Measurements from ENCODE around the gene GFRA1. TPM values are rescaled to one million over a fixed set of nuclear protein-coding genes. Genes with fewer than 3 reads are reported as not detected.

The GFRA1 gene, protein sequence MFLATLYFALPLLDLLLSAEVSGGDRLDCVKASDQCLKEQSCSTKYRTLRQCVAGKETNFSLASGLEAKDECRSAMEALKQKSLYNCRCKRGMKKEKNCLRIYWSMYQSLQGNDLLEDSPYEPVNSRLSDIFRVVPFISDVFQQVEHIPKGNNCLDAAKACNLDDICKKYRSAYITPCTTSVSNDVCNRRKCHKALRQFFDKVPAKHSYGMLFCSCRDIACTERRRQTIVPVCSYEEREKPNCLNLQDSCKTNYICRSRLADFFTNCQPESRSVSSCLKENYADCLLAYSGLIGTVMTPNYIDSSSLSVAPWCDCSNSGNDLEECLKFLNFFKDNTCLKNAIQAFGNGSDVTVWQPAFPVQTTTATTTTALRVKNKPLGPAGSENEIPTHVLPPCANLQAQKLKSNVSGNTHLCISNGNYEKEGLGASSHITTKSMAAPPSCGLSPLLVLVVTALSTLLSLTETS
- 2.9 and 4.5 TPM in 2 replicates for total RNA-seq
- polyA plus RNA-seq: 0.48 and 1.8 TPM in 2 replicates

- Histone ChIP-seq H3K4me1 (ENCODE audit: insufficient read depth) (peaks cover 23% of the 10 kb centered on the region), H3K9me2 (replicated peaks; ENCODE audit: insufficient read depth) (no peaks in the 10 kb centered on the region), H3K27me3 (peaks cover 84% of the 10 kb centered on the region), H3K4me2 (peak within 1 kb of the TSS; percentile 93), H3K36me3 (replicated peaks; ENCODE audit: insufficient read depth, low read depth) (no peaks in the 10 kb centered on the region), H3K27ac (no peak within 1 kb of the TSS), H3K4me3 (peak within 1 kb of the TSS; percentile 53), H3K79me2 (no peaks in the 10 kb centered on the region), H3K9me3 (ENCODE audit: low read depth) (no peaks in the 10 kb centered on the region), H4K20me1 (ENCODE audit: insufficient read depth, poor library complexity, severe bottlenecking) (no peaks in the 10 kb centered on the region), H2AFZ (peak within 1 kb of the TSS; percentile 42)
- TF ChIP-seq EZH2phosphoT487 (IDR thresholded peaks at IDR 0.05; ENCODE audit: low read depth, severe bottlenecking, unreplicated experiment): no peak
- peak; percentile 26 for DNase-seq (ENCODE audit: low spot score)
- WGBS (ENCODE audit: low lambda C conversion rate, missing lambda C conversion rate): 1% methylated on average over 52 of the region's 72 CpGs
Measured at GRCh38 chr10:116272440-116273283, at the start of gene GFRA1. GFRA1 (minus strand) TSS chr10:116273206; CDS start chr10:116272029, 1,177 bp downstream.

DNA sequence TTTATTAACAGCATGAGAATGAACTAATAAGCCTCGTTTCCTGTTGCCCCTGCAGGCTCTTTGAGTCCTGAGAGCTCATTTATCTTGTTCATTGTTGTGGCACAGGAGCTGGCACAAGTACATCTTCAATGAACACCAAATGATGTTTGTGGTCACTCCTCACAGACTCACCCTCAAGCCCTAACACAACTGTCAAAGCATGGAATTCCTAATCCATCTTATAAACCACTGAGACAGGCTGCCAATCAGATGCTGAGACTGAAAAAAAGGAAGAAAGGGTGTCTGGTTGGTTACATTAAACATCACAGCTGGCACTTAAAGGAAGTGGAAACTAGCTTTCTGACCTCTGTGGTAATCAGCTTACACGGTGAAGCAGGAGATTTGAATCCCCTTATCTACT is 43.5 kb upstream of the GFRA1 start:
- Histone ChIP-seq H3K9me3 (ENCODE audit: low read depth) (no peaks in the 10 kb centered on the region), H3K27ac (no peak overlapping the region), H3K9me2 (replicated peaks; ENCODE audit: insufficient read depth) (no peaks in the 10 kb centered on the region), H3K36me3 (replicated peaks; ENCODE audit: insufficient read depth, low read depth) (no peaks in the 10 kb centered on the region), H3K79me2 (no peaks in the 10 kb centered on the region), H3K4me2 (no peak overlapping the region), H2AFZ (no peak overlapping the region), H3K27me3 (no peaks in the 10 kb centered on the region), H3K4me1 (ENCODE audit: insufficient read depth) (no peaks in the 10 kb centered on the region), H4K20me1 (ENCODE audit: insufficient read depth, poor library complexity, severe bottlenecking) (no peaks in the 10 kb centered on the region), H3K4me3 (no peak overlapping the region)
- no peak for DNase-seq (ENCODE audit: low spot score)
- TF ChIP-seq EZH2 (IDR thresholded peaks at IDR 0.05; ENCODE audit: borderline replicate concordance): no peak
- no peak for TF ChIP-seq EZH2phosphoT487 (IDR thresholded peaks at IDR 0.05; ENCODE audit: low read depth, severe bottlenecking, unreplicated experiment)
- TF ChIP-seq, protein P1, sequence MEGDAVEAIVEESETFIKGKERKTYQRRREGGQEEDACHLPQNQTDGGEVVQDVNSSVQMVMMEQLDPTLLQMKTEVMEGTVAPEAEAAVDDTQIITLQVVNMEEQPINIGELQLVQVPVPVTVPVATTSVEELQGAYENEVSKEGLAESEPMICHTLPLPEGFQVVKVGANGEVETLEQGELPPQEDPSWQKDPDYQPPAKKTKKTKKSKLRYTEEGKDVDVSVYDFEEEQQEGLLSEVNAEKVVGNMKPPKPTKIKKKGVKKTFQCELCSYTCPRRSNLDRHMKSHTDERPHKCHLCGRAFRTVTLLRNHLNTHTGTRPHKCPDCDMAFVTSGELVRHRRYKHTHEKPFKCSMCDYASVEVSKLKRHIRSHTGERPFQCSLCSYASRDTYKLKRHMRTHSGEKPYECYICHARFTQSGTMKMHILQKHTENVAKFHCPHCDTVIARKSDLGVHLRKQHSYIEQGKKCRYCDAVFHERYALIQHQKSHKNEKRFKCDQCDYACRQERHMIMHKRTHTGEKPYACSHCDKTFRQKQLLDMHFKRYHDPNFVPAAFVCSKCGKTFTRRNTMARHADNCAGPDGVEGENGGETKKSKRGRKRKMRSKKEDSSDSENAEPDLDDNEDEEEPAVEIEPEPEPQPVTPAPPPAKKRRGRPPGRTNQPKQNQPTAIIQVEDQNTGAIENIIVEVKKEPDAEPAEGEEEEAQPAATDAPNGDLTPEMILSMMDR (IDR thresholded peaks at IDR 0.05; ENCODE audit: poor library complexity): no peak
- WGBS (ENCODE audit: low lambda C conversion rate, missing lambda C conversion rate): 39% methylated on average over 2 of the region's 2 CpGs

- Histone ChIP-seq H3K36me3 (replicated peaks; ENCODE audit: insufficient read depth, low read depth) (no peaks in the 10 kb centered on the region), H3K79me2 (no peaks in the 10 kb centered on the region), H3K9me2 (replicated peaks; ENCODE audit: insufficient read depth) (no peaks in the 10 kb centered on the region), H3K27ac (no peak overlapping the region), H3K4me3 (no peak overlapping the region), H3K27me3 (no peaks in the 10 kb centered on the region), H4K20me1 (ENCODE audit: insufficient read depth, poor library complexity, severe bottlenecking) (no peaks in the 10 kb centered on the region), H2AFZ (no peak overlapping the region), H3K4me2 (no peak overlapping the region), H3K4me1 (ENCODE audit: insufficient read depth) (no peaks in the 10 kb centered on the region), H3K9me3 (ENCODE audit: low read depth) (no peaks in the 10 kb centered on the region)
- TF ChIP-seq EZH2 (IDR thresholded peaks at IDR 0.05; ENCODE audit: borderline replicate concordance): no peak
- TF ChIP-seq, protein P1 (IDR thresholded peaks at IDR 0.05; ENCODE audit: poor library complexity): no peak
- TF ChIP-seq EZH2phosphoT487 (IDR thresholded peaks at IDR 0.05; ENCODE audit: low read depth, severe bottlenecking, unreplicated experiment): no peak
- DNase-seq (ENCODE audit: low spot score): no peak
- WGBS (ENCODE audit: low lambda C conversion rate, missing lambda C conversion rate): 89% methylated on average over 4 of the region's 4 CpGs
Measured at GRCh38 chr10:116312548-116312947, 39.5 kb upstream of the GFRA1 start.

Data from hepatocyte (in vitro differentiated cells).